Right lobe of liver (tissue), 4 donors: ENCODE data around the gene EEFSEC.

Source experiments
- CTCF ChIP-seq, 4 donors: fragments of 200-600 bp in 3 of 4; fragments of 450-650 bp in 1 of 4; IDR thresholded peaks; one replicate each; pipeline versions ENCODE4 v1.5.1 to v1.8.0; 2016 to 2022; ENCODE audit warnings: antibody characterized with exemption in 4 of 4, mild to moderate bottlenecking in 2 of 4
- POLR2A ChIP-seq: fragments of 450-650 bp; IDR thresholded peaks from one replicate; pipeline ENCODE4 v1.6.1; 2017; ENCODE audit warnings: antibody characterized with exemption, mild to moderate bottlenecking
- donor health status: DM: no; HTN: no; CAD: no.
- donor health status: DM: no; HTN: no; CAD: no.
- donor health status: DM: no; HTN: yes; CAD: no.

DNA sequence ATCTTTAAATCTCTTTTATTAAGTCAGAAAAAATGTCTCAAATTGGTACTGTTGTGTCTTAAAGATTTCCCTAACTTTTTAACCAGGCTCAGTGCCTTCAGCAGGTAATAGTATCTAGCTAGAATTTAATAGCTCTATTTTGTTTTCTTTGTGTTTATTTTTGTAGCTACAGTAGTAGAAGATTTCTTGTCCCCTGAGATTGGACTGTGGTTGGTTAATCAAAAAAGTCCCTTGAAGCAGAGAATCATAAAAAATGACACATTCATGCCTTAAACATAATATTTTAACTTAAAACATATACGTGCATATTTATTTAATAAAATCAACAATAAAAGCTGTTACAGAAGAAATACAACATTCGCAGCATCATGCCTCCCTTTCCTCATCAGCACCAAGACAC, 102.8 kb downstream of the EEFSEC start:
- TF ChIP-seq POLR2A = no peak
- no peak for TF ChIP-seq CTCF (IDR thresholded peaks at IDR 0.05)
